ENCODE measurements around the gene ENTPD2.

The ENTPD2 gene

GRCh38 chr9:137046088-137046787 is 7.6 kb downstream of the ENTPD2 start, which contains the start of gene NPDC1:
TSS of gene NPDC1 (minus strand) at chr9:137046177. CDS start at chr9:137045989, 188 bp downstream.
- peak; percentile 82 for DNase-seq (ENCODE audit: low read depth)
- H3K4me3 ChIP-seq (ENCODE audit: low read depth, low read length): no peak within 1 kb of the TSS
- TF ChIP-seq CTCF (IDR thresholded peaks at IDR 0.05; ENCODE audit: insufficient read depth, low read depth, low read length, missing control alignments): peak; percentile 93

- no peak for TF ChIP-seq CTCF (IDR thresholded peaks at IDR 0.05; ENCODE audit: insufficient read depth, low read depth, low read length, missing control alignments)
- no peak for DNase-seq (ENCODE audit: low read depth)
- no peak overlapping the region for H3K4me3 ChIP-seq (ENCODE audit: low read depth, low read length)
Measured at GRCh38 chr9:137045294-137046087, 8.4 kb downstream of the ENTPD2 start.

- no peak overlapping the region for H3K4me3 ChIP-seq (ENCODE audit: low read depth, low read length)
- no peak for TF ChIP-seq CTCF (IDR thresholded peaks at IDR 0.05; ENCODE audit: insufficient read depth, low read depth, low read length, missing control alignments)
- DNase-seq (ENCODE audit: low read depth): no peak
Measured at GRCh38 chr9:137044502-137045177, 9.2 kb downstream of the ENTPD2 start.

GRCh38 chr9:137044037-137044436 is 9.8 kb downstream of the ENTPD2 start:
- H3K4me3 ChIP-seq (ENCODE audit: low read depth, low read length): no peak overlapping the region
- TF ChIP-seq CTCF (IDR thresholded peaks at IDR 0.05; ENCODE audit: insufficient read depth, low read depth, low read length, missing control alignments): no peak
- no peak for DNase-seq (ENCODE audit: low read depth)

GRCh38 chr9:137042751-137043727 is 10.8 kb downstream of the ENTPD2 start:
- no peak overlapping the region for H3K4me3 ChIP-seq (ENCODE audit: low read depth, low read length)
- no peak for TF ChIP-seq CTCF (IDR thresholded peaks at IDR 0.05; ENCODE audit: insufficient read depth, low read depth, low read length, missing control alignments)

GRCh38 chr9:137041124-137041523 is 12.7 kb downstream of the ENTPD2 start:
- DNase-seq (ENCODE audit: low read depth): no peak
- TF ChIP-seq CTCF (IDR thresholded peaks at IDR 0.05; ENCODE audit: insufficient read depth, low read depth, low read length, missing control alignments): no peak
- H3K4me3 ChIP-seq (ENCODE audit: low read depth, low read length): no peak overlapping the region

More at GRCh38 chr9:137042751-137043727, 10.8 kb downstream of the ENTPD2 start:
- DNase-seq (ENCODE audit: low read depth): no peak

Data from GM12865 (cell line).